ENCODE measurements around the gene WDTC1.
"Not testable (repeated sequence)": the region's sequence is repeated elsewhere in the genome, so short reads cannot be mapped to it uniquely, and the experiment has no call there.

Gene WDTC1

GRCh38 chr1:27284425-27285273, 50.2 kb downstream of the WDTC1 start:
- DNase-seq: peak in 1 of 2 experiments; percentile 91
- TF ChIP-seq POLR2A (IDR thresholded peaks at IDR 0.05; ENCODE audit: low read length): no peak
- TF ChIP-seq GATA1 (IDR thresholded peaks at IDR 0.05; ENCODE audit: low read depth, low read length): no peak

DNA sequence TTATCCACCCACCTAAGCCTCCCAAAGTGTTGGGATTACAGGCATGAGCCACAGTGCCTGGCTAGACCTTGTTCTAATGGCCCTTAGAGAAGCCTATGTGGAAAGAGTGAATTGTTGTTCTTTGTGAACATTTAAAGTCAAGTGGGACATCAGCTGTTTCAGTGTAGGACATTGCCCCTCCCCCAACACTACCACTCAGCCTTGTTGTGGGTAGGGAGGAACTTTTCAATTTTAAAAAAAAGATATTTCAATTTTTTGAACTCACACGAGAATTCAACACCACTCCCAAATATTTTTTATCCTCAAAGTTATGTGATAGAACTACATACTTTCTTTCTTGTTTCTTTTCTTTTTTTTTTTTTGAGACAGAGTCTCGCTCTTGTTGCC, 50.8 kb downstream of the WDTC1 start:
- TF ChIP-seq GATA1 (IDR thresholded peaks at IDR 0.05; ENCODE audit: low read depth, low read length) (no peak), POLR2A (IDR thresholded peaks at IDR 0.05; ENCODE audit: low read length) (no peak)
- DNase-seq: no peak

- not testable (repeated sequence) for DNase-seq
These were observed 51.4 kb downstream of the WDTC1 start for GRCh38 chr1:27285821-27286220.

DNA sequence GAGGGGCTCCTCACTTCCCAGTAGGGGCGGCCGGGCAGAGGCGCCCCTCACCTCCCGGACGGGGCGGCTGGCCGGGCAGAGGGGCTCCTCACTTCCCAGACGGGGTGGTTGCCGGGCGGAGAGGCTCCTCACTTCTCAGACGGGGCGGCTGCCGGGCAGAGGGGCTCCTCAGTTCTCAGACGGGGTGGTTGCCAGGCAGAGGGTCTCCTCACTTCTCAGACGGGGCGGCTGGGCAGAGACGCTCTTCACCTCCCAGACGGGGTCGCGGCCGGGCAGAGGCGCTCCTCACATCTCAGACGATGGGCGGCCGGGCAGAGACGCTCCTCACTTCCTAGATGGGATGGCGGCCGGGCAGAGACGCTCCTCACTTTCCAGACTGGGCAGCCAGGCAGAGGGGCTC, 54.7 kb downstream of the WDTC1 start:
- not testable (repeated sequence) for DNase-seq

GRCh38 chr1:27290581-27290980, 56.1 kb downstream of the WDTC1 start:
- TF ChIP-seq POLR2A (IDR thresholded peaks at IDR 0.05; ENCODE audit: low read length) (no peak), GATA1 (IDR thresholded peaks at IDR 0.05; ENCODE audit: low read depth, low read length) (no peak)
- DNase-seq: no peak

- TF ChIP-seq GATA1 (IDR thresholded peaks at IDR 0.05; ENCODE audit: low read depth, low read length): no peak
- TF ChIP-seq POLR2A (IDR thresholded peaks at IDR 0.05; ENCODE audit: low read length): no peak
- DNase-seq: no peak
These were observed 57.7 kb downstream of the WDTC1 start for GRCh38 chr1:27292106-27292505.

DNA sequence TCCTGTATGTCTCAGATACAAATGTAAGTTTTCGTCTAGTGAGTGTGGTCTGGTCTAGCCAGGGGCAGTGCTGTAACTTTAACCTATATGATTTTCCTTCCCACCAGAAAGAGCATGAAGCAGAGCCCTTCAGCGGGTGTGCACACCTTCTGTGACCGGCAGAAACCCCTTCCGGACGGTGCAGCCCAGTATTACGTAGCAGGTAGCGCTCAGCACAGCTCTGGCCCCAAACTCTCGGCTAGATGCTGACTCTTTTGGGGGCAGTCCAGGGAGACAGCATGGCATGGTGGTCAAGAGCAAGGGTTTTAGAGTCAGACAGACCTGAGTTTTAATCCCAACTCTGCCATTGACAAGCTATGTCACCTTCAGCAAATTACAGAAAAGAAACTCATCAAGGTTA, 59.5 kb downstream of the WDTC1 start:
- DNase-seq: no peak
- TF ChIP-seq GATA1 (IDR thresholded peaks at IDR 0.05; ENCODE audit: low read depth, low read length) (no peak), POLR2A (IDR thresholded peaks at IDR 0.05; ENCODE audit: low read length) (no peak)

DNA sequence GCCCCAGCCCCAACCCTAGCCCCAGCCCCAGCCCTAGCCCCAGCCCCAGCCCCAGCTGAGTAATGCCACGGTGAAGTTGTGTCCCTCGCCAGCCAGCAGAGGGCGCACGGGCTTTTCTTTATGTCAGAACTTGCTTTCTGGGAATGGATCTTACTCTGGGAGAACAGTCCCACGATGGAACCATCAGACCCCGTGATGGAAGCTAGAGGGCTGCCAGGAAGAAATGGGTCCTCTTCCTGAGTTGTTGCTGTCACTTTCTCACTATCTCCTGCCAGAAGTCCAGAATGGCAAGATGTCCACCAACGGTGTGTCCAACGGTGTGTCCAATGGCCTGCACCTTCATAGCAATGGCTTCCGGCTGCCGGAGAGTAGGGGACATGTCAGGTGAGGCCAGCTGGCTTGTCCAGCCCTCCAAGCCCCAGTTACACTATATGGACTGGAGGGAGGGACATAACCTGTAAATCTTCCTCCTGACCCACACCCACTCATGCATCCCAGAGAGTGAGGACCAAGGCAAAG, 62.4 kb downstream of the WDTC1 start:
- TF ChIP-seq POLR2A (IDR thresholded peaks at IDR 0.05; ENCODE audit: low read length) (no peak), GATA1 (IDR thresholded peaks at IDR 0.05; ENCODE audit: low read depth, low read length) (no peak)

GRCh38 chr1:27297903-27298302, 63.5 kb downstream of the WDTC1 start:
- TF ChIP-seq POLR2A (IDR thresholded peaks at IDR 0.05; ENCODE audit: low read length) (no peak), GATA1 (IDR thresholded peaks at IDR 0.05; ENCODE audit: low read depth, low read length) (no peak)
- no peak for DNase-seq

More for the DNA sequence above, 62.4 kb downstream of the WDTC1 start:
- DNase-seq: peak in 1 of 2 experiments; percentile 76

DNA sequence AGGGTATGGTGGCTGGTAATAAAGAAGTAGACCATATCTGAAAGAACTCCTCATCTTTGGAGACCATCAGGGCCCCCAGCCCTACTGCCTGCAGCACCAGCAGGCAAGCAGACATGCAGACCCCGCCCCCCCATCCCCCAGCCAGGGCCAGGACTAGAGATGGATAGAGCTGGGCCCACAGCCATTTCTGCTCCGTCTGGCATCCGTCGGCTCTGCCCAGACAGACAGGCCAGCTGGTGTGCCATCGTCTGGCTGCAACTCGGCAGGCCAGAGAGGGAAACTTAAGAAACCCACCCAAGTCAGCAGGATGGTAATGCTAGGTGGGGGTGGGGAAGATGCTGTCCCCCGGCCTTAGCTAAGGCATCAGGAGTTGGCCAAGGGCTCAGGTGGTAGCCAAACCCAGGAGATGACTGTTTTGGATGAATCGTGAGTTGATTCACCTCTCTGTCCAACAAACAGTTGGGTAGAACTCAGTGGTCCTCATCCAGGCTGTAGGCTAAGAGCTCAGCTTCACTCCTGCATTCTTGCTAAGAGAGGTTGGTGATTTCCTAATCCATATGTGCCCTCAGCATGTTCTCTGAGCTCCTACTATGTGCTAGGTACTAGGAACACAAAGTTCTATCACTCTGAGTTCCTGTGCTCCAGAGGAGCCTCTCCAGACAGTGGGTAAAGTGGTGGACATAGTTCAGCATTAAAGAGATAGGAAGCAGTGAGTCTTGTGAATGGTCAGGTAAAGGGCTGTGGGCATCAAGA, 64.4 kb downstream of the WDTC1 start:
- TF ChIP-seq GATA1 (IDR thresholded peaks at IDR 0.05; ENCODE audit: low read depth, low read length) (no peak), POLR2A (IDR thresholded peaks at IDR 0.05; ENCODE audit: low read length) (no peak)
- no peak for DNase-seq

DNA sequence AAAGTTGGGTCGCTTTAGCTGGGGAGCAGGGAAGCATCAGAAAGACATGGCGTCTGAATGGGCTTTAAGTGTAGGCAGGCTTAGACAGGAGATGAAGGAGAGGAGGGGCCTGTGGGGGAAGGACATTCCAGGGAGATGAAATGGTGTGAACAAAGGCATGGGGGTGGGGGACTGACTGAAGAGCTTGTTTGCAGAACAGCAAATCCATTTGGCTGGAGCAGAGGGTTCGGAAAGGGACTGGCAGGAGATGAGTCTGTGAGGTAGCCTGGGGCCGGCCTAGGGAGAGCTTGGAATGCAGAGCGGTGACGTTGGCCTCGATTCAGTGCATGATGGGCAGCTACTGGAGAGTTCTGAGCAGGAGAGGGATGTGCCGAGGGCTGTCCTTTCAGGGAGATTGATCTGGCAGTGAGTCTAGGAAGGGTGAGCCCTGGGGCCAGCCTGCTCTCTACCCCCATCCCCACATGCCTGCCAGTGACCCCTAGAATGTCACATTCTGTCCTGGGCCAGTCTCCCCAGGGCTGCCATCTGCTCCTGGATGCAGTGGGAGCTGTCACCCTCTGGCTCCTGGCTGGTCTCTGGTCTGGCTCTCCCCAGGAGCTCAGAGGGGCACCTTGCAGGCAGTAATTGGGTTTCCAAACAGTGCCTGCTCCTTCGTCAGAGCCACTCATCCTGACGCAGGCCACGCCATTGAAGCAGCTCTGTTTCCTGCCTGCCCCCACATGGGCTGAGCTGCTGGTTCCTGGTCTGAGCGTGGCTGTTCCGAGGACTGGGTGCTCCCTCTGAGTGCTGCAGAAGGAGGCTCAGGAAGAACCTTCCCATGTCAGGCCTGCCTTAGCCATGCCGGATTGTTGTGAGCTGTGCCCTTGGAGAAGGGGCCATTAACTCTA, 65.2 kb downstream of the WDTC1 start:
- TF ChIP-seq GATA1 (IDR thresholded peaks at IDR 0.05; ENCODE audit: low read depth, low read length) (no peak), POLR2A (IDR thresholded peaks at IDR 0.05; ENCODE audit: low read length) (no peak)
- DNase-seq: no peak

- TF ChIP-seq GATA1 (IDR thresholded peaks at IDR 0.05; ENCODE audit: low read depth, low read length) (no peak), POLR2A (IDR thresholded peaks at IDR 0.05; ENCODE audit: low read length) (no peak)
These were observed 66.1 kb downstream of the WDTC1 start for GRCh38 chr1:27300341-27301051.

GRCh38 chr1:27301052-27301422, 66.6 kb downstream of the WDTC1 start:
- DNase-seq: no peak
- TF ChIP-seq POLR2A (IDR thresholded peaks at IDR 0.05; ENCODE audit: low read length): no peak
- no peak for TF ChIP-seq GATA1 (IDR thresholded peaks at IDR 0.05; ENCODE audit: low read depth, low read length)

More at GRCh38 chr1:27300341-27301051, 66.1 kb downstream of the WDTC1 start:
- DNase-seq: peak in 1 of 2 experiments; percentile 92
